Stimulated activated CD4-positive, alpha-beta T cell treated with anti-CD3 and anti-CD28 coated beads, Interleukin-4, amount 100 ng/mL, for 48 hours (primary cell): ENCODE data around the gene TOMM34.

Source experiments
- DNase-seq, 2 donors: peaks; one replicate each; pipeline ENCODE4 v3.0.0-alpha.2; 2020; ENCODE audit warnings: low read depth in 2 of 2

Gene TOMM34

GRCh38 chr20:44962483-44962882 is 2.3 kb upstream of the TOMM34 start:
- no peak for DNase-seq

GRCh38 chr20:44961870-44962267 is 1.7 kb upstream of the TOMM34 start:
- no peak for DNase-seq

GRCh38 chr20:44961011-44961869 is 1.0 kb upstream of the TOMM34 start:
- DNase-seq = no peak

- peak; percentile 56 to 71 for DNase-seq
These were observed 527 bp downstream of the TOMM34 start for GRCh38 chr20:44959638-44960102.

GRCh38 chr20:44959082-44959637 is 1.0 kb downstream of the TOMM34 start:
- no peak for DNase-seq

GRCh38 chr20:44958276-44958675 is 1.9 kb downstream of the TOMM34 start:
- DNase-seq = no peak

- DNase-seq = no peak
These were observed 3.8 kb downstream of the TOMM34 start for GRCh38 chr20:44956410-44956809.

- DNase-seq = no peak
These were observed 4.9 kb downstream of the TOMM34 start for GRCh38 chr20:44955270-44955669.

- no peak for DNase-seq
These were observed 6.0 kb downstream of the TOMM34 start for GRCh38 chr20:44954211-44954610.

GRCh38 chr20:44952731-44953130 is 7.5 kb downstream of the TOMM34 start:
- no peak for DNase-seq

- no peak for DNase-seq
These were observed 9.8 kb downstream of the TOMM34 start for GRCh38 chr20:44950368-44950767.

GRCh38 chr20:44948513-44948912 is 11.7 kb downstream of the TOMM34 start:
- no peak for DNase-seq

GRCh38 chr20:44948107-44948506 is 12.1 kb downstream of the TOMM34 start:
- DNase-seq = no peak

- no peak for DNase-seq
These were observed 13.8 kb downstream of the TOMM34 start for GRCh38 chr20:44946271-44946852.

- no peak for DNase-seq
These were observed 14.9 kb downstream of the TOMM34 start for GRCh38 chr20:44945261-44945660.

- no peak for DNase-seq
These were observed 16.4 kb downstream of the TOMM34 start for GRCh38 chr20:44943828-44944227.

GRCh38 chr20:44942264-44942973 is 17.8 kb downstream of the TOMM34 start:
- DNase-seq = no peak

- no peak for DNase-seq
These were observed 19.0 kb downstream of the TOMM34 start for GRCh38 chr20:44941120-44941691.

GRCh38 chr20:44938637-44939036 is 21.6 kb downstream of the TOMM34 start:
- no peak for DNase-seq

GRCh38 chr20:44936510-44936909 is 23.7 kb downstream of the TOMM34 start:
- DNase-seq = no peak

GRCh38 chr20:44932916-44933315 is 27.3 kb downstream of the TOMM34 start:
- DNase-seq = no peak

- DNase-seq = no peak
These were observed 28.3 kb downstream of the TOMM34 start for GRCh38 chr20:44931911-44932310.
